WERI-Rb-1 (cell line): ENCODE results near the gene CLK2.

Source experiments
- DNase-seq: peaks from one replicate; pipeline ENCODE4 v3.0.0-alpha.2; 2020
- H3K27ac ChIP-seq: fragments of 250-450 bp; sonication (Bioruptor Pico); 2 replicates; pipeline ENCODE4 v1.5.1; 2020; ENCODE audit warnings: mild to moderate bottlenecking, moderate library complexity
- H3K27me3 ChIP-seq: fragments of 250-450 bp; sonication (Bioruptor Pico); 2 replicates; pipeline ENCODE4 v1.5.1; 2021; ENCODE audit warnings: mild to moderate bottlenecking, low read depth, moderate library complexity; ENCODE audit not compliant: insufficient read depth, severe bottlenecking
- H3K36me3 ChIP-seq: fragments of 250-450 bp; sonication (Bioruptor Pico); 2 replicates; pipeline ENCODE4 v1.5.1; 2020; ENCODE audit warnings: mild to moderate bottlenecking, moderate library complexity
- H3K4me3 ChIP-seq: 2 replicates; pipeline ENCODE4 v1.5.1; 2011; ENCODE audit warnings: low read depth, mild to moderate bottlenecking, control low read depth, low read length
- H3K9me3 ChIP-seq: fragments of 250-450 bp; sonication (Bioruptor Pico); 2 replicates; pipeline ENCODE4 v1.5.1; 2021; ENCODE audit warnings: mild to moderate bottlenecking, moderate library complexity; ENCODE audit not compliant: severe bottlenecking
- TF ChIP-seq, protein P1 (sequence below): IDR thresholded peaks from 2 replicates; pipeline ENCODE4 v1.5.1; 2011; ENCODE audit warnings: low read depth, mild to moderate bottlenecking, control low read depth, inconsistent platforms, low read length

CLK2 gene

DNA sequence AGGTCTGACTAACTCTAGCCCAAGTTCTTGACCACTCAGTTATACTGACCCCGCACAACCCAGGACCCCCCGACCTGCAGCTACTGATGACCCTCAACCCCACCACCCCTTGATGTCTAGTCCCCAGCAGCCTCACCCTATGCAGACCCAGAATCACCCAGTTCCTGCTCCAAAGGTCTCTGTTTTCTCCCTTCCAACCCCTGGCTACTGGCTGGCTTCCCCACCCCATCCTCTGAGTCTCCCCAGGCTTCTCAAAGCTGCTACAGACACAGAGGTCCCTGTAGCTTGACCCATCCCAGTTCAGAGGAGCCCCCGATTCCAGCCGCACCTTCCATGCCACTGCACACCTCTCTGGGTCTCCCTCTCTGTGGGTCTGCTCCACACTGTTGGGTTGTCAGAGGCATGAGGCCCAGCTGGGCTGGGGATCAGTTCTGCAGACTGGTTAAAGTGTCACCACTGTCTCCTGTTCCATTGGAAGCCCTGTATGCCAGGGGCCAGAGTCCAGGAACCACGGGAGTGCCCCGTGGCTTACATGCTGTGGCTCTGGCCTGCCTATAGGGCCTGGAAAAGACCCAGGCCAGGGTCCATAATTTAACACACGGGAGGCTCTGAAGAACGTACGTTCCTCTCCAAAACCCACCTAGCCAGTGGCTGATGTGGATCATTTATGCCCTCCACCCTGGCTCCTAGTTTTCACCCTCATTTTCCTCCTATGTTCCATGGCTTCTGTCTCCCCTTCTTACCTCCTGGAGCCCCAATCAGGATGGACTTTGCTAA, 27.4 kb upstream of the CLK2 start:
- TF ChIP-seq, protein P1, sequence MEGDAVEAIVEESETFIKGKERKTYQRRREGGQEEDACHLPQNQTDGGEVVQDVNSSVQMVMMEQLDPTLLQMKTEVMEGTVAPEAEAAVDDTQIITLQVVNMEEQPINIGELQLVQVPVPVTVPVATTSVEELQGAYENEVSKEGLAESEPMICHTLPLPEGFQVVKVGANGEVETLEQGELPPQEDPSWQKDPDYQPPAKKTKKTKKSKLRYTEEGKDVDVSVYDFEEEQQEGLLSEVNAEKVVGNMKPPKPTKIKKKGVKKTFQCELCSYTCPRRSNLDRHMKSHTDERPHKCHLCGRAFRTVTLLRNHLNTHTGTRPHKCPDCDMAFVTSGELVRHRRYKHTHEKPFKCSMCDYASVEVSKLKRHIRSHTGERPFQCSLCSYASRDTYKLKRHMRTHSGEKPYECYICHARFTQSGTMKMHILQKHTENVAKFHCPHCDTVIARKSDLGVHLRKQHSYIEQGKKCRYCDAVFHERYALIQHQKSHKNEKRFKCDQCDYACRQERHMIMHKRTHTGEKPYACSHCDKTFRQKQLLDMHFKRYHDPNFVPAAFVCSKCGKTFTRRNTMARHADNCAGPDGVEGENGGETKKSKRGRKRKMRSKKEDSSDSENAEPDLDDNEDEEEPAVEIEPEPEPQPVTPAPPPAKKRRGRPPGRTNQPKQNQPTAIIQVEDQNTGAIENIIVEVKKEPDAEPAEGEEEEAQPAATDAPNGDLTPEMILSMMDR, result no peak
- peaks cover 2% of the 10 kb centered on the region for H3K9me3 ChIP-seq
- no peak overlapping the region for H3K4me3 ChIP-seq

DNA sequence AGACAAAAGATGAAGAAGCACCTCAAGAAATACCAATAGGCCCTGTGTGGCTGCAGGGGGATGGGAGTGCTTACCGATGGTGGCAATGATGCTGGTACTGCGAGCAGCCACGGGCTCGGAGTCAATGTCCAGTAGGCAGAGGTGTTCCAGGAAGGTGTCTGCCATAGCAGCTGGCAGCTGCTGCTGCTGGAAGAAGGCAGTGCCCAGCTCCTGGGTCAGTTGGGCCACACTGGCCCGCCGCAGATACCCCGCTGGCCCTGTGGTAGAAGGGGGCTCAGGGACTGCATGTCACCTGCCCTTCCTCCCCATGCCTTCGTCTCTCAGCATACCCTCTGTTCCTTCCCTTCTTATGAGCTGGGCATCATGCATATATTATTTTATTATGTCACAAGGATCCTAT, 26.7 kb upstream of the CLK2 start:
- peaks cover 2% of the 10 kb centered on the region for H3K9me3 ChIP-seq
- H3K4me3 ChIP-seq, result no peak overlapping the region
- DNase-seq, result no peak
- TF ChIP-seq, protein P1, result no peak
- no peaks in the 10 kb centered on the region for H3K36me3 ChIP-seq
- H3K27ac ChIP-seq, result no peak overlapping the region
- no peaks in the 10 kb centered on the region for H3K27me3 ChIP-seq

More for the DNA sequence above, 27.4 kb upstream of the CLK2 start:
- Histone ChIP-seq H3K27ac (no peak overlapping the region), H3K27me3 (no peaks in the 10 kb centered on the region), H3K36me3 (no peaks in the 10 kb centered on the region)
- no peak for DNase-seq

DNA sequence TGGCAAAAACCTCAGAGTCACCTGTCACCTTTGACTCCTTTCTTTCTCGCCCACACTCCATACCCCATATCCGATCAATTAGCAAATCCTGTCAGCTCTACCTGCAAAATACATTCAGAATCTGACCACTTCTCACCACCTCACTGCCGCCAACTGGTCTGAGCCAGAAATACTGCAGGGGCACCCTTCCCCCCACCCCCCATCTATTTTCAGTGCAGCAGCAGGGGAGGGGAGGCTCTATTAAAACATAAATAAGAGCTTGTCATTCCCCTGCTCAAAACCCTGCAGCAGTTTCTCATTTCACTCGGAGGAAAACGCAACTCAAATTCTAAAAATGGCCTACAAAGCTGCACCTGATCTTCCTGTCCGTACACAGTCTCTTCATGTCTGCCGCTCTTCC, 24.1 kb upstream of the CLK2 start:
- Histone ChIP-seq H3K4me3 (no peak overlapping the region), H3K27me3 (no peaks in the 10 kb centered on the region), H3K27ac (no peak overlapping the region), H3K9me3 (peaks cover 2% of the 10 kb centered on the region), H3K36me3 (no peaks in the 10 kb centered on the region)
- TF ChIP-seq, protein P1, result no peak
- DNase-seq, result no peak

DNA sequence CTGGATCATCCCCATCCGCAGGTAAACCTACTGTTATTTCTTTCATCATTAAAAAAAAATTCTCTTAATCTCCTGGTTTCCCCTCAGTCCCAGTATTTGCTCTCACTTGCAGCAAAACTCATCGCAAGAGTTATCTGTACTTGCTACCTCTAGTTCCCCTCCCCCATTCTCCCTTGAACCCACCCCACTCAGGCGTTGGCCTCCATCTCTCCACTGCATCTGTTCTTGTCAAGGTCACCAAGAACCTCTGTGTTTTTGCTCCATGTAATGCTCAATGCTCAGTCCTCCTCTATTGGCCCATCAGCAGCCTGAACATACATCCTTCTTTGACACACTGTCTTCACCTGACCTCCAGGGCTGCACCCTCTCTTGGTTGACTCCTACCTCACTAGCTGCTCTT, 23.4 kb upstream of the CLK2 start:
- DNase-seq, result no peak
- no peak overlapping the region for H3K27ac ChIP-seq
- H3K9me3 ChIP-seq, result peaks cover 2% of the 10 kb centered on the region
- H3K4me3 ChIP-seq, result no peak overlapping the region
- TF ChIP-seq, protein P1, result no peak
- H3K36me3 ChIP-seq, result no peaks in the 10 kb centered on the region
- H3K27me3 ChIP-seq, result no peaks in the 10 kb centered on the region

DNA sequence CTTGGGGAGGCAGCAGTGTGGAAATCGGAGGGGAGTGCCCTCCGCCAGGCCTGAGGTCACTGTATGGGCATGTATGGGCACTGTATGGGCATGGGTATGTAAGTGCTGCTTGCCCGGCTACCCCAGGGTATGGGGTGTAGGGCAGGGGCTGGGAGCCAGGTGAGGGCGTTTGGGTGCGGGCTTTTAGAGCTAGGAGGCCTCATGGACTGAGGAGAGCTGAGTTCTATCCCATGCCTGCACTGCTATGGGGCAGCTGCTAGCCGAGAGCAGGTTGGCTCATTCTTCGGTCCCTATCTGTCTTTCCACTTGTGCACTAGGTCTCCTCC, 22.6 kb upstream of the CLK2 start:
- Histone ChIP-seq H3K36me3 (no peaks in the 10 kb centered on the region), H3K9me3 (peaks cover 2% of the 10 kb centered on the region), H3K27me3 (no peaks in the 10 kb centered on the region), H3K4me3 (no peak overlapping the region), H3K27ac (no peak overlapping the region)
- TF ChIP-seq, protein P1, result no peak
- no peak for DNase-seq
